ENCODE measurements around the gene PSPC1. TPM values are rescaled to one million over a fixed set of nuclear protein-coding genes. Genes with fewer than 3 reads are reported as not detected.
"Not testable (repeated sequence)": the region's sequence is repeated elsewhere in the genome, so short reads cannot be mapped to it uniquely, and the experiment has no call there.

PSPC1 gene
- polyA plus RNA-seq, 4 donors, result 18.8 to 43.4 (median 30.8) TPM

GRCh38 chr13:19701619-19702018 is 81.1 kb downstream of the PSPC1 start:
- H3K27me3 ChIP-seq (ENCODE audit: control insufficient read depth in 3 of 3, insufficient read depth in 3 of 3, low read length in 3 of 3); H3K4me3 ChIP-seq (ENCODE audit: low read depth in 1 of 3, low read length in 3 of 3); H3K27ac ChIP-seq (ENCODE audit: low read depth in 1 of 3, low read length in 2 of 3); H3K9me3 ChIP-seq (ENCODE audit: control insufficient read depth in 2 of 2, insufficient read depth in 1 of 2, low read depth in 1 of 2, low read length in 1 of 2); DNase-seq; H3K4me1 ChIP-seq (ENCODE audit: control insufficient read depth in 3 of 3, insufficient read depth in 2 of 3, low read depth in 1 of 3, low read length in 2 of 3); H3K36me3 ChIP-seq (ENCODE audit: control insufficient read depth in 3 of 3, insufficient read depth in 2 of 3, low read depth in 1 of 3, low read length in 3 of 3): not testable (repeated sequence)
- FAIRE-seq, result peak; percentile 90

- not testable (repeated sequence) for H3K36me3 ChIP-seq (ENCODE audit: control insufficient read depth in 3 of 3, insufficient read depth in 2 of 3, low read depth in 1 of 3, low read length in 3 of 3); H3K9me3 ChIP-seq (ENCODE audit: control insufficient read depth in 2 of 2, insufficient read depth in 1 of 2, low read depth in 1 of 2, low read length in 1 of 2); H3K27ac ChIP-seq (ENCODE audit: low read depth in 1 of 3, low read length in 2 of 3); H3K27me3 ChIP-seq (ENCODE audit: control insufficient read depth in 3 of 3, insufficient read depth in 3 of 3, low read length in 3 of 3); FAIRE-seq; H3K4me1 ChIP-seq (ENCODE audit: control insufficient read depth in 3 of 3, insufficient read depth in 2 of 3, low read depth in 1 of 3, low read length in 2 of 3); H3K4me3 ChIP-seq (ENCODE audit: low read depth in 1 of 3, low read length in 3 of 3); DNase-seq
- WGBS, 3 donors, result 88 to 92% (median 88%) methylated on average over 3 of the region's 5 CpGs
Measured at GRCh38 chr13:19700963-19701362, 81.8 kb downstream of the PSPC1 start.

DNA sequence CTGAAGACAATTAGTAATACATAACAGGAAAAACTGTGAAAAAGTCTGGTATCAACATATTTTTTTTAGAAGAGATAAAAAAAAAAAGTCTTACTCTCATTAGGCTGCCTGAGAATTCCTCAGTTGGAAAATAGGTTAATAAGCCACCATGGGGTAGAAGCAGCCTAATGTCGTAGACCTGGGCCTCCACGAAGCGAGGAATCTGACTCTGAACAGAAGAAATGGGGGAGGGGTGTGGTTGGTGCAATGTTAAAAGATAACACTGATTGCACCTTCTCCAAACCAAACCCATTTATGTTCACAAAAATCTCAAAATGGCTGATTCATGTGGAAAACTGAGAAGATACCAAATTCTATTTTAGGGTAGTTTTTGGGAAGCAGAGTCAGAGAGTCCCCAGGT is 86.9 kb downstream of the PSPC1 start:
- no peaks in the 10 kb centered on the region for H3K27me3 ChIP-seq (ENCODE audit: control insufficient read depth in 3 of 3, insufficient read depth in 3 of 3, low read length in 3 of 3)
- no peak overlapping the region for H3K4me3 ChIP-seq (ENCODE audit: low read depth in 1 of 3, low read length in 3 of 3)
- no peaks in the 10 kb centered on the region for H3K4me1 ChIP-seq (ENCODE audit: control insufficient read depth in 3 of 3, insufficient read depth in 2 of 3, low read depth in 1 of 3, low read length in 2 of 3)
- peaks cover 0 to 5% (median 0%) of the 10 kb centered on the region in 3 donors for H3K36me3 ChIP-seq (ENCODE audit: control insufficient read depth in 3 of 3, insufficient read depth in 2 of 3, low read depth in 1 of 3, low read length in 3 of 3)
- DNase-seq (no peak), FAIRE-seq (no peak)
- whole genome bisulfite sequencing, 3 donors, result 64 to 85% (median 73%) methylated on average over 3 of the region's 3 CpGs
- H3K9me3 ChIP-seq (ENCODE audit: control insufficient read depth in 2 of 2, insufficient read depth in 1 of 2, low read depth in 1 of 2, low read length in 1 of 2), result no peaks in the 10 kb centered on the region
- no peak overlapping the region for H3K27ac ChIP-seq (ENCODE audit: low read depth in 1 of 3, low read length in 2 of 3)

GRCh38 chr13:19695428-19695827 is 87.3 kb downstream of the PSPC1 start:
- Histone ChIP-seq H3K4me3 (ENCODE audit: low read depth in 1 of 3, low read length in 3 of 3) (no peak overlapping the region), H3K36me3 (ENCODE audit: control insufficient read depth in 3 of 3, insufficient read depth in 2 of 3, low read depth in 1 of 3, low read length in 3 of 3) (peaks cover 0 to 5% (median 0%) of the 10 kb centered on the region in 3 donors), H3K27me3 (ENCODE audit: control insufficient read depth in 3 of 3, insufficient read depth in 3 of 3, low read length in 3 of 3) (no peaks in the 10 kb centered on the region), H3K4me1 (ENCODE audit: control insufficient read depth in 3 of 3, insufficient read depth in 2 of 3, low read depth in 1 of 3, low read length in 2 of 3) (no peaks in the 10 kb centered on the region), H3K27ac (ENCODE audit: low read depth in 1 of 3, low read length in 2 of 3) (no peak overlapping the region), H3K9me3 (ENCODE audit: control insufficient read depth in 2 of 2, insufficient read depth in 1 of 2, low read depth in 1 of 2, low read length in 1 of 2) (no peaks in the 10 kb centered on the region)
- DNase-seq (no peak), FAIRE-seq (no peak)
- WGBS, 3 donors, result 76 to 91% (median 80%) methylated on average over 1 of the region's 1 CpG

DNA sequence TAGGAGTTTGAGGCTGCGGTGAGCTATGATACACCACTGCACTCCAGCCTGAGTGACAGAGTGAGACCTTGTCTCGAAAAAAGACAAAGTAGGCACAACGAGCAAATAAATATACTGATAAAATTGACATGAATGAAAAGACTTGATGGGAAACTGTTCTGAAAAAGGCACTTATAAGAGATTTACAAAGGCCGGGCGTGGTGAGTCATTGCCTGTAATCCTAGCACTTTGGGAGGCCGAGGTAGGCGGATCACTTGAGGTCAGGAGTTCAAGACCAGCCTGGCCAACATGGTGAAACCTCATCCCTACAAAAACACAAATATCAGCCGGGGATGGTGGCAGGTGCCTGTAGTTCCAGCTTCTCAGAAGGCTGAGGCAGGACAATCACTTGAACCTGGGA is 91.3 kb downstream of the PSPC1 start:
- not testable (repeated sequence) for H3K9me3 ChIP-seq (ENCODE audit: control insufficient read depth in 2 of 2, insufficient read depth in 1 of 2, low read depth in 1 of 2, low read length in 1 of 2); FAIRE-seq; DNase-seq; H3K4me3 ChIP-seq (ENCODE audit: low read depth in 1 of 3, low read length in 3 of 3); H3K27ac ChIP-seq (ENCODE audit: low read depth in 1 of 3, low read length in 2 of 3); H3K27me3 ChIP-seq (ENCODE audit: control insufficient read depth in 3 of 3, insufficient read depth in 3 of 3, low read length in 3 of 3); H3K36me3 ChIP-seq (ENCODE audit: control insufficient read depth in 3 of 3, insufficient read depth in 2 of 3, low read depth in 1 of 3, low read length in 3 of 3); H3K4me1 ChIP-seq (ENCODE audit: control insufficient read depth in 3 of 3, insufficient read depth in 2 of 3, low read depth in 1 of 3, low read length in 2 of 3)
- WGBS, 3 donors, result 93 to 95% (median 94%) methylated on average over 8 of the region's 8 CpGs

- peaks cover 0 to 3% (median 2%) of the 10 kb centered on the region in 3 donors for H3K4me1 ChIP-seq (ENCODE audit: control insufficient read depth in 3 of 3, insufficient read depth in 2 of 3, low read depth in 1 of 3, low read length in 2 of 3)
- FAIRE-seq (no peak), DNase-seq (no peak)
- peaks cover 0 to 5% (median 2%) of the 10 kb centered on the region in 3 donors for H3K36me3 ChIP-seq (ENCODE audit: control insufficient read depth in 3 of 3, insufficient read depth in 2 of 3, low read depth in 1 of 3, low read length in 3 of 3)
- no peaks in the 10 kb centered on the region for H3K27me3 ChIP-seq (ENCODE audit: control insufficient read depth in 3 of 3, insufficient read depth in 3 of 3, low read length in 3 of 3)
- no peaks in the 10 kb centered on the region for H3K9me3 ChIP-seq (ENCODE audit: control insufficient read depth in 2 of 2, insufficient read depth in 1 of 2, low read depth in 1 of 2, low read length in 1 of 2)
- peak overlapping the region in 2 of 3 donors; percentile 40 to 60 for H3K27ac ChIP-seq (ENCODE audit: low read depth in 1 of 3, low read length in 2 of 3)
- no peak overlapping the region for H3K4me3 ChIP-seq (ENCODE audit: low read depth in 1 of 3, low read length in 3 of 3)
Measured at GRCh38 chr13:19685437-19685836, 97.3 kb downstream of the PSPC1 start.

DNA sequence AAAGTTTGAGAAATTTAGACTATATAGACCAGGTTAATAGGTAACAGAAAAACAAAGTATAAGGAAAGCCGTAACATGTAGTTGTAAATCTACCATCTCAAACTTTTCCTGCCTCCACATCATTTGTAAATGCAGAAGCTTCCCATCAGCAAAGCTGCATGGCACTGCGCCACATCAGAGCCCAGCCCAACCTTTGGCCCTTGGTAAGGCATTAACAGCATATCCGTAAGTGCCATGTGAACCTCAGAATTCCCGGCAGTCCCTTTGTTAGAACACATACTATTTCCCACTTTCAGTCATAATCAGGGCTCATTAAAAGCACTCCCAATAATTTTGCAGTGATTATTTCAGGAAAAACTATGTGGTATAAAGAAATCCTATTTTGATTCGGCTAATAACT is 97.7 kb downstream of the PSPC1 start:
- H3K4me3 ChIP-seq (ENCODE audit: low read depth in 1 of 3, low read length in 3 of 3), result no peak overlapping the region
- 11 to 43% (median 34%) methylated on average over 5 of the region's 5 CpGs for WGBS, 3 donors
- H3K27me3 ChIP-seq (ENCODE audit: control insufficient read depth in 3 of 3, insufficient read depth in 3 of 3, low read length in 3 of 3), result no peaks in the 10 kb centered on the region
- peaks cover 0 to 5% (median 2%) of the 10 kb centered on the region in 3 donors for H3K36me3 ChIP-seq (ENCODE audit: control insufficient read depth in 3 of 3, insufficient read depth in 2 of 3, low read depth in 1 of 3, low read length in 3 of 3)
- peaks cover 0 to 3% (median 2%) of the 10 kb centered on the region in 3 donors for H3K4me1 ChIP-seq (ENCODE audit: control insufficient read depth in 3 of 3, insufficient read depth in 2 of 3, low read depth in 1 of 3, low read length in 2 of 3)
- H3K9me3 ChIP-seq (ENCODE audit: control insufficient read depth in 2 of 2, insufficient read depth in 1 of 2, low read depth in 1 of 2, low read length in 1 of 2), result no peaks in the 10 kb centered on the region
- DNase-seq, result peak; percentile 89 to 90
- peak; percentile 62 for FAIRE-seq
- H3K27ac ChIP-seq (ENCODE audit: low read depth in 1 of 3, low read length in 2 of 3), result peak overlapping the region in 1 of 3 donors; percentile 40

- H3K4me1 ChIP-seq (ENCODE audit: control insufficient read depth in 3 of 3, insufficient read depth in 2 of 3, low read depth in 1 of 3, low read length in 2 of 3), result peaks cover 0 to 3% (median 2%) of the 10 kb centered on the region in 3 donors
Measured at GRCh38 chr13:19681517-19681916, 101.2 kb downstream of the PSPC1 start.

GRCh38 chr13:19680751-19681150 is 102.0 kb downstream of the PSPC1 start:
- no peaks in the 10 kb centered on the region for H3K9me3 ChIP-seq (ENCODE audit: control insufficient read depth in 2 of 2, insufficient read depth in 1 of 2, low read depth in 1 of 2, low read length in 1 of 2)
- H3K4me1 ChIP-seq (ENCODE audit: control insufficient read depth in 3 of 3, insufficient read depth in 2 of 3, low read depth in 1 of 3, low read length in 2 of 3), result peaks cover 0 to 3% (median 2%) of the 10 kb centered on the region in 3 donors
- H3K4me3 ChIP-seq (ENCODE audit: low read depth in 1 of 3, low read length in 3 of 3), result no peak overlapping the region
- peaks cover 2 to 11% (median 2%) of the 10 kb centered on the region in 3 donors for H3K36me3 ChIP-seq (ENCODE audit: control insufficient read depth in 3 of 3, insufficient read depth in 2 of 3, low read depth in 1 of 3, low read length in 3 of 3)
- no peaks in the 10 kb centered on the region for H3K27me3 ChIP-seq (ENCODE audit: control insufficient read depth in 3 of 3, insufficient read depth in 3 of 3, low read length in 3 of 3)
- WGBS, 3 donors, result 86 to 98% (median 93%) methylated on average over 7 of the region's 7 CpGs
- DNase-seq (no peak), FAIRE-seq (no peak)
- no peak overlapping the region for H3K27ac ChIP-seq (ENCODE audit: low read depth in 1 of 3, low read length in 2 of 3)

More at GRCh38 chr13:19681517-19681916, 101.2 kb downstream of the PSPC1 start:
- no peak overlapping the region for H3K4me3 ChIP-seq (ENCODE audit: low read depth in 1 of 3, low read length in 3 of 3)
- DNase-seq (no peak), FAIRE-seq (no peak)
- WGBS, 3 donors, result 72 to 86% (median 84%) methylated on average over 2 of the region's 2 CpGs
- H3K27ac ChIP-seq (ENCODE audit: low read depth in 1 of 3, low read length in 2 of 3), result no peak overlapping the region
- no peaks in the 10 kb centered on the region for H3K27me3 ChIP-seq (ENCODE audit: control insufficient read depth in 3 of 3, insufficient read depth in 3 of 3, low read length in 3 of 3)
- peaks cover 2 to 9% (median 2%) of the 10 kb centered on the region in 3 donors for H3K36me3 ChIP-seq (ENCODE audit: control insufficient read depth in 3 of 3, insufficient read depth in 2 of 3, low read depth in 1 of 3, low read length in 3 of 3)
- no peaks in the 10 kb centered on the region for H3K9me3 ChIP-seq (ENCODE audit: control insufficient read depth in 2 of 2, insufficient read depth in 1 of 2, low read depth in 1 of 2, low read length in 1 of 2)

Data from small intestine (tissue), 7 donors.